ENCODE data around the gene LILRA2. TPM values are rescaled to one million over a fixed set of nuclear protein-coding genes. Genes with fewer than 3 reads are reported as not detected.
"Not testable (repeated sequence)": the region's sequence is repeated elsewhere in the genome, so short reads cannot be mapped to it uniquely, and the experiment has no call there.

The LILRA2 gene
- 2.2 TPM for total RNA-seq

DNA sequence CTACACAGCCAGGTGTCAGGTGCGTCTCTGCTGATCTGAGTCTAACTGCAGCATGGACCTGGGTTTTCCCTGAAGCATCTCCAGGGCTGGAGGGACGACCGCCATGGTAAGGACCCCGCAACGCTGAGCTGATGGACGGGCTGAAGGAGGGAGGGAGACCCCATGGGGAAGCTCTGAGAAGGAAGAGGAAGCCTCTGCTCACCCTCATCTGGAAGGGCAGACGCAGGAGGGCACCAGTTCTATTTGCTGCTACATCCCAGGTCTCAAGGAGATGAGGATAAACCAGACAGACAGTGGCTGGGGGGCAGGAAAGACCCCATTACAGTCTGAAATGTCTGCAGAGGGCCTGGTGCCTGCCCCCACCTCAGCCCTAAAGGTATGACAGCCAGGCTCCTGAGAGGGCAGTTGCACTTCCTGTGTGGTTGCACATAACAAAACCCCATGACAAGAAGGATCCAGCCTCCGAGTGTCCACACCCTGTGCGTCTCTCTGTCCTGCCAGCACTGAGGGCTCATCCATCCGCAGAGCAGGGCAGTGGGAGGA lies at the start of gene LILRA2:
Gene LILRA2, plus strand, starts transcription at position 461 of the 543 bp plus-strand sequence. CDS start 89 bp downstream, outside the sequence.
- DNase-seq (ENCODE audit: low spot score) = no peak

DNA sequence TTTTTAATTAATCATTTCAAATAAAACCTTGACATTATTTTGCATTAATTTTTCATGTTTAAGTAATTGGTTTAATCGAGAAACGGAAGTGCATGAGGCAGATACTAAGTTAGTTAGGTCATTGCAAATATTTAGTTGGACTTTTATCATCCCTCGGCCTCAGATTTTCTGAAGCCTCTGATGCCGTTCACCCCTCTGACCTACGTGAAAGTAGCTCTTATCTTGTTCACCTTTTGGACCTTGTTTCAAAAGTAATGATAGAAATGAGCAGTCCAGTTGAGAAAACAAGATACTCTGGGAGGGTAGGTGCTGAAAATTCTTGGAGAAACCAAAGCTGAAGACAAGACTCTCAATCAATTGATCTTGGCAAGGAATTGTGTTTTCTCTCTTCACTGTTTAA lies 48.0 kb upstream of the LILRA2 start:
- DNase-seq (ENCODE audit: low spot score) = no peak

DNA sequence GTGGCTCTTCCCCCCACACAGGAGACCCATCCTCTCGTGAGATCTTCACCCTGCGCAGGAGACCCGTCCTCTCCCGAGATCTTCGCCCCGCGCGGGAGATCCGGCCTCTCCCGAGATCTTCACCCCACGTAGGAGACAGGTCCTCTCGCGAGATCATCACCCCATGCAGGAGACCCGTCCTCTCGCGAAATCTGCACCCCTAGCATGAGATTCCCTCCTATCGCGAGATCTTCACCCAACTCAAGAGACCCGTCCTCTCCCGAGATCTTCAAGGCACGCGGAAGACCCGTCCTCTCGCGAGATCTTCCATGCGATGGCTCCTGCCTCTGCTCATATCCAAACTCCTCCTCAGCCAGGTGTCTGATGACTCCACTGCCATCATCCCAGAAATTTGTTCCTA lies 46.6 kb upstream of the LILRA2 start:
- DNase-seq (ENCODE audit: low spot score) = no peak

DNA sequence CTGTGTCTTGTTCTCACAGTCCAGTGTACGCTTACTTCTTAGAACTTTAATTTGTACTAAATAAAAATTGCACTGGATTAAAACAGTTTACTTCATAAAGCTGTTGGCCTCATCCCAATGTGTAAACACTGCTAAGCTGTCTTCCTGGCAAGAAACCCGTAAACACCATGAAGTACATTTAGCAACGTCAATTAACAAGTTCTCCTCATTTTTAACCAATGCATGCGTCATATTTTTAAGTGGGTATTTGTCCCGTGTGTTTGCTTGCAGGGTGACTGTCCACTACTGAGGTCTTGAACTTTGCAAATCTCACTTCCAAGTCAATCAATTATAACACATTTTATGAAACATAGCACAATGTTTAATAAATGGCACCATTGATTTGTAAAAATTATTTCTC lies 42.7 kb upstream of the LILRA2 start:
- DNase-seq (ENCODE audit: low spot score) = no peak

DNA sequence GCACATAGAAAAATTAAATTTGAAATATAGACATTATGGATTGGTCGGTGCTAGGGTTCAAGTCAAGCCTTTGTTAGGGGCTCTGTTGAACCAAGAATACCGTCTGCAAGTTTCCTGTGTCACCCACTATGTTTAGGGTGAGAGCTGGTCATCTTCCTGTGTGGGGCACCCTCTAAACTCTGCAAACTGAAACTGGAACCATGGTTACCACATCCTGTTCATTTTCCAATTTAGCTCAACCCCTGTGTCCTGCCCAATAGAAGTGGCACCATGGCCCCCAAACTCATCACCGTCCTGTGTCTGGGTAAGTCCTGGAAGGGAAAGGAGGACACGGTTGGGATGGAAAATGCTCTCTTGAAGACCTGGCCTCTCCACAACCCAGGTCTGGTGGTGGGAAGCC lies 41.1 kb upstream of the LILRA2 start:
- no peak for DNase-seq (ENCODE audit: low spot score)

- DNase-seq (ENCODE audit: low spot score) = no peak
Observed at GRCh38 chr19:54533476-54533875, 40.1 kb upstream of the LILRA2 start.

DNA sequence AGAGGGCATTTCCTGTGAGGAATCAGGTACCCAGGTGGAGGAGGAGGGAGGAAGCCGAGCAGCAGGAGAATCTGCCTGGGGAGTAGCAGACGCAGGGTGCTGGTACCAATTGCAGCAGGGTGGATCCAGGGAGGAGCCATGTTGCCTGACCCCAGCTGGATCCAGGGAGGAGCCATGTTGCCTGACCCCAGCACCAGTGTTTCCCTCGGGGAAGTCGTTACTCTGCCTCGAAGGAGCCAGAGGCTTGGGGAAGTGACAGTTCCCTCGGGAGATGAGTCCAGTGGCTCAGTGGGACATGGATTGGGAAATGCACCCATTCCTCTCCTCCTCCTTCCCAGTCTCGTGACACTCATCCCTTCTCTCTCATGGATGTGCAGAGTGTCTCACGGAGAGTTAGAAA lies 39.4 kb upstream of the LILRA2 start:
- no peak for DNase-seq (ENCODE audit: low spot score)

DNA sequence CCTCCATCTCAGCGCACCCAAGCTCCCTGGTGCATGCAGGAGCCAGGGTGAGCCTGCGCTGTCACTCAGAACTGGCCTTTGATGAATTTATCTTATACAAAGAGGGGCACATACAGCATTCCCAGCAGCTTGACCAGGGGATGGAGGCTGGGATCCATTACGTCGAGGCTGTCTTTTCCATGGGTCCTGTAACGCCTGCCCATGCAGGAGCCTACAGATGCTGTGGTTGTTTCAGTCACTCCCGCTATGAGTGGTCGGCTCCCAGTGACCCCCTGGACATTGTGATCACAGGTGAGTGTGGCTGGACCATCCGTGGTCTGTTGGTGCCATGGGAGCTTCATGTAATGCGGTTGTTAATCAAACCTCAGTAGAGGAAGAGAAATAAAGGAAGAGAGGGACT lies 38.0 kb upstream of the LILRA2 start:
- no peak for DNase-seq (ENCODE audit: low spot score)

DNA sequence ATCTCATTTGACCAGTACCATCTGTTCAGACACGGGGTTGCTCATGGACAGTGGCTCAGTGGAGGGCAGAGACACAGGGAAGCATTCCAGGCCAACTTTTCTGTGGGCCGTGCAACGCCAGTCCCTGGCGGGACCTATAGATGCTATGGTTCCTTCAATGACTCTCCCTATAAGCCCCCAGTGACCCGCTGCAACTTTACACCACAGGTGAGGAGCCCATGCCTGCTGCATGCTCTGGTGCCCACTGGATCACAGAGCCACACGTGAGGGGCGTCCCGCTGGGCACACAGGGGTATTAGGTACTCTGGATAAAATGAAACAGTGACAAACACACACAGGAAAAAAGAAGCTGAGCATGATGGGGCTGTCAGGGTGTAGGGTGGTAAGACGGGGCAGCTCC lies 36.6 kb upstream of the LILRA2 start:
- DNase-seq (ENCODE audit: low spot score) = no peak

- DNase-seq (ENCODE audit: low spot score) = no peak
Observed at GRCh38 chr19:54541712-54542111, 31.9 kb upstream of the LILRA2 start.

- DNase-seq (ENCODE audit: low spot score) = no peak
Observed at GRCh38 chr19:54548806-54549205, 24.8 kb upstream of the LILRA2 start.

- DNase-seq (ENCODE audit: low spot score) = no peak
Observed at GRCh38 chr19:54549224-54549623, 24.4 kb upstream of the LILRA2 start.

DNA sequence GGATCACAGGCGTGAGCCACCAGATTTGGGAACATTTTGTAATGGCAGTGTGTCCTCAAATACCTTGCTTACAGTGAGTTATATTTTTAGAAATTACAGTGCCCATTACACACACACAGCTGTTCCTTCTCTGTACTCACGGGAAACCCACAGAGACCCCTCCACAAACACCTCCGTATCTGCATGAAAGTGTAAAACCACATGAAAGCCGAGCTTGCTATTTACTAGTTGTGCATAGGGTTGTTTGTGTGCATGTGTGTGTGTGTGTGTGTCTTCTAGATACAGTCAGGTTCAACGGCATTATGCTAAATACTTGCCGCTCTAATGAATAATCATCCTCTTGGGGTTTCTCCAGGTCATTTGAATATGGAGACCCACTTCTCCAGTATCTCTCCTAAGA lies 22.3 kb upstream of the LILRA2 start:
- DNase-seq (ENCODE audit: low spot score) = no peak

GRCh38 chr19:54551950-54552912 lies 21.4 kb upstream of the LILRA2 start:
- no peak for DNase-seq (ENCODE audit: low spot score)

- DNase-seq (ENCODE audit: low spot score) = no peak
Observed at GRCh38 chr19:54552913-54553310, 20.7 kb upstream of the LILRA2 start.

GRCh38 chr19:54554006-54554405 lies 19.6 kb upstream of the LILRA2 start:
- no peak for DNase-seq (ENCODE audit: low spot score)

GRCh38 chr19:54554896-54555295 lies 18.7 kb upstream of the LILRA2 start:
- no peak for DNase-seq (ENCODE audit: low spot score)

DNA sequence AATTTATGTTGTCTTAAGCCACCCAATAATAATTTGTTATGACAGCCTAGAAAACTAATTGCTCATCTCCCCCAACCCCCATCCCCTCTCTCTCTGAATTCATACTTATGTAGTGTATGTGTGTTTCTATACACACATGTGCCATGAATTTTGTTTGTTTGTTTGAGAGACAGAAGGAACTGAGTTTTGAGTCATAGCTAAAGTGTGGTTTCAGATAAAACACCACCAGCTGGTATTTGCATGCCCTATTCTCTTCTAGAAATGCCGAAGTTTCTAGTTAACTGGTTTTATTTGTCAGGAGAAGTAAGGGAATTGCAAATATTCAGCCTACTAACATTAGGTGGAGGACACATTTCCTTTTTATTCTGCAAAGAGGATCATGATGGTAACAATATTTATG lies 17.4 kb upstream of the LILRA2 start:
- DNase-seq (ENCODE audit: low spot score) = no peak

DNA sequence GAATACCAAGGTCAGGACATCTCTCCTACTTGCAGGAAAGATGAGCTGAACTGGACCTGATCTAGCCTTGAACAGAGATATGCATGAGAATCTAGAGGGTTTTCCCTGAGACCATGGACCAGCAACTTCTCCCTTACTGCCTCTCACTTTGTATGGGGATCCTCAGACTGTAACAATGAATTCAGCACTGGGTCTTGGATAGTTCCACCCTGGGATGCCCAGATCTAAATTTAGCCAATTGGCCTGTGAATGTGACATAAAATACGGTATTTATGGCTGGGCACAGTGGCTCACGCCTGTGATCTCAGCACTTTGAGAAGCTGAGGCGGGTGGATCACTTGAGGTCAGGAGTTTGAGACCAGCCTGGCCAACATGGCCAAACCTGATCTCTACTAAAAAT lies 15.3 kb upstream of the LILRA2 start:
- no peak for DNase-seq (ENCODE audit: low spot score)

DNA sequence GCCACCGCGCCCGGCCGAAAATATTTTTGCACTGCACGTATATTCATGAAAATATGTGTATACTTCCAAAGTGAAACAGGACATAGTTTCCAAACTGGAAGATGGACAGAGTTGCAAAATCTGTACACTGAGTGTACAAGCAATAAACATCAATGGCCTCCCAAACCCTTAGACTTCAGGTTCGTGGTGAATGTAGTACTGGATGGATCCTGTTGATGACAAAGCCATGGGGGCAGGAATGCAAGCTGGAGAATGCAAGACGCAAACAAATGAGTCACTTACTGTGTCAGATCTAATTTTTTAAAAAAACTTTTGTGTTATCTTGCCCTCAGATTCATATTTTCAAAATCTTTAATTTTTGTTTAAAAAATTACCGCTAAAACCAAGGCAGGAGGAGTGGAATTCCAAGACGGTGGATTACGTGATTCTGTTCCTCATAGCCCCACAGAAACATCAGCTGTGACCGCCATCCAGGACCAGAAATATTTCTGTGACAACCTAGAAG lies 12.7 kb upstream of the LILRA2 start:
- DNase-seq (ENCODE audit: low spot score) = no peak

- no peak for DNase-seq (ENCODE audit: low spot score)
Observed at GRCh38 chr19:54561840-54562239, 11.8 kb upstream of the LILRA2 start.

DNA sequence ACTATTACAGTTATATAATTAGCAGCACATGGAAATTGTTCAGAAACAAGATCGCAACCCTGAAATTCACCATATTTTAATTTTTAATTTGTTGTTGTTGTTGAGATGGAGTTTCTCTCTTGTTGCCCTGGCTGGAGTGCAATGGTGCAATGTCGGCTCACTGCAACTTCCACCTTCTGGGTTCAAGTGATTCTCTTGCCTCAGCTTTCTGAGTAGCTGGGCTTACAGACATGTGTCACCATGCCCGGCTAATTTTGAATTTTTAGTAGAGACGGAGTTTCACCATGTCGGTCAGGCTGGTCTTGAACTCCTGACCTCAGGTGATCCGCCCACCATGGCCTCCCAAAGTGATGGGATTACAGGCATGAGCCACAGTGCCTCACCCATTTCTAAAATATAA lies 10.4 kb upstream of the LILRA2 start:
- not testable (repeated sequence) for DNase-seq (ENCODE audit: low spot score)

DNA sequence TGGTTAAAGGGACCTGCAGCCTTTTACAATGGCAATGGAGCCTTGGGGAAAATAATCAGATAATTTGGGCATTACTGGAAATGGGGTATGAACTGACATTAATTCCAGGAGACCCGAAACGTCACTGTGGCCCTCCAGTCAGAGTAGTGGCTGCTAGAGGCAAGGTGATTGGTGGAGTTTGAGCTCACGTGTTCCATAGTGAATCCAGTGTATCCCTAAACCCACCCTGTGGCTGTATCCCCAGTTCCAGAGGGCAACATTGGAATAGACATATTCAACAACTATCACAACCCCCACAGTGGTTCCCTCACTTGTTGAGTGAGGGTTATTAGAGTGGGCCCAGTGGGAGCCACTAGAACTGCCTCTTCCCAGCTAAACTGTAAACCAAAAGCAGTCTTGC lies 3.3 kb upstream of the LILRA2 start:
- no peak for DNase-seq (ENCODE audit: low spot score)
